GM23338 (cell line): Measurements from ENCODE around the gene CHRD.

Experiments used
- CREB1 ChIP-seq: fragments of 250-450 bp; sonication (Bioruptor Pico); IDR thresholded peaks from 2 replicates; pipeline ENCODE4 v1.5.0; 2020; ENCODE audit warnings: low read depth, mild to moderate bottlenecking, moderate library complexity
- CTCF ChIP-seq, 2 experiments: fragments of 200-600 bp in 1 of 2; sonication (generic) in 1 of 2; conservative IDR thresholded peaks; 2 replicates each; pipeline versions ENCODE4 v1.5.1 to v1.6.1; 2016 to 2017; ENCODE audit warnings: antibody characterized with exemption in 2 of 2, low read depth in 2 of 2, mild to moderate bottlenecking in 2 of 2, moderate library complexity in 1 of 2
- EZH2 ChIP-seq: fragments of 200-600 bp; sonication (generic); IDR thresholded peaks from one replicate; pipeline ENCODE4 v1.8.0; 2017; ENCODE audit warnings: antibody characterized with exemption, mild to moderate bottlenecking, low read depth; ENCODE audit not compliant: unreplicated experiment
- EZH2phosphoT487 ChIP-seq: fragments of 200-600 bp; sonication (generic); IDR thresholded peaks from one replicate; pipeline ENCODE4 v1.8.1; 2018; ENCODE audit warnings: antibody characterized with exemption; ENCODE audit not compliant: unreplicated experiment
- POLR2AphosphoS5 ChIP-seq: IDR thresholded peaks from 2 replicates; pipeline ENCODE4 v1.6.1; 2016; ENCODE audit warnings: antibody characterized with exemption, low read depth
- REST ChIP-seq: IDR thresholded peaks from one replicate; pipeline ENCODE4 v1.6.1; 2018; ENCODE audit warnings: antibody characterized with exemption; ENCODE audit not compliant: unreplicated experiment
- ZNF114 ChIP-seq: fragments of 250-450 bp; sonication (Bioruptor Pico); IDR thresholded peaks from 2 replicates; pipeline ENCODE4 v1.5.0; 2020; ENCODE audit warnings: mild to moderate bottlenecking, moderate library complexity
- TF ChIP-seq, protein P1 (sequence below): IDR thresholded peaks from 2 replicates; pipeline ENCODE4 v1.6.1; 2016; ENCODE audit warnings: antibody characterized with exemption

GRCh38 chr3:184419171-184419570 lies 39.3 kb downstream of the CHRD start:
- no peak for TF ChIP-seq CTCF (conservative IDR thresholded peaks at IDR 0.05; ENCODE audit: low read depth in 2 of 2)
- TF ChIP-seq EZH2 = no peak
- no peak for TF ChIP-seq EZH2phosphoT487
- no peak for TF ChIP-seq POLR2AphosphoS5
- TF ChIP-seq, protein P1, sequence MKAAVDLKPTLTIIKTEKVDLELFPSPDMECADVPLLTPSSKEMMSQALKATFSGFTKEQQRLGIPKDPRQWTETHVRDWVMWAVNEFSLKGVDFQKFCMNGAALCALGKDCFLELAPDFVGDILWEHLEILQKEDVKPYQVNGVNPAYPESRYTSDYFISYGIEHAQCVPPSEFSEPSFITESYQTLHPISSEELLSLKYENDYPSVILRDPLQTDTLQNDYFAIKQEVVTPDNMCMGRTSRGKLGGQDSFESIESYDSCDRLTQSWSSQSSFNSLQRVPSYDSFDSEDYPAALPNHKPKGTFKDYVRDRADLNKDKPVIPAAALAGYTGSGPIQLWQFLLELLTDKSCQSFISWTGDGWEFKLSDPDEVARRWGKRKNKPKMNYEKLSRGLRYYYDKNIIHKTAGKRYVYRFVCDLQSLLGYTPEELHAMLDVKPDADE = no peak
- TF ChIP-seq REST = no peak
- no peak for TF ChIP-seq CREB1 (CRISPR knock-in tag)
- no peak for TF ChIP-seq ZNF114
